HTR-8/SVneo (cell line): Measurements from ENCODE around the gene SPIN2B.

Experiments used
- DNase-seq: peaks from one replicate; pipeline ENCODE4 v3.0.0; 2011; ENCODE audit warnings: low spot score, mixed read lengths; ENCODE audit not compliant: insufficient read length
- FAIRE-seq: peaks from 2 replicates; lab custom pipeline; 2011; peaks lifted over from hg19 to GRCh38; lab: Jason Lieb, UNC

SPIN2B gene

GRCh38 chrX:57083143-57083542 is 38.2 kb downstream of the SPIN2B start:
- no peak for DNase-seq
- no peak for FAIRE-seq

GRCh38 chrX:57074458-57074857 is 46.9 kb downstream of the SPIN2B start:
- FAIRE-seq (no peak), DNase-seq (no peak)

GRCh38 chrX:57070185-57070984 is 51.0 kb downstream of the SPIN2B start:
- DNase-seq (no peak), FAIRE-seq (no peak)
